Memory B cell (primary cell): ENCODE data around the gene MED12L.
A peak's percentile ranks its signal among the peaks of the same experiment; 100 is the strongest.

Experiments used
- ATAC-seq: fragments of 150-1000 bp; cut with Tn5 transposase; 2 replicates; pipeline ENCODE4 v1.10.0; 2021; ENCODE audit warnings: low read depth, mild to moderate bottlenecking, moderate library complexity
- DNase-seq, 2 donors: peaks; one replicate each; pipeline ENCODE4 v3.0.0; 2022; ENCODE audit warnings: low spot score in 2 of 2
- H3K27ac Mint-ChIP-seq: one replicate; pipeline ENCODE4 v1.8.0; 2022; ENCODE audit warnings: mild to moderate bottlenecking, moderate library complexity, mixed read lengths
- H3K27me3 Mint-ChIP-seq: one replicate; pipeline ENCODE4 v1.8.0; 2022; ENCODE audit warnings: mixed read lengths
- H3K36me3 Mint-ChIP-seq: one replicate; pipeline ENCODE4 v1.8.0; 2022; ENCODE audit warnings: mild to moderate bottlenecking, mixed read lengths
- H3K4me1 Mint-ChIP-seq: one replicate; pipeline ENCODE4 v1.8.0; 2022; ENCODE audit warnings: mixed read lengths
- H3K4me3 Mint-ChIP-seq: one replicate; pipeline ENCODE4 v1.8.0; 2022; ENCODE audit warnings: mild to moderate bottlenecking, moderate library complexity, mixed read lengths
- H3K9me3 Mint-ChIP-seq: one replicate; pipeline ENCODE4 v1.8.0; 2022; ENCODE audit warnings: mixed read lengths

The MED12L gene

GRCh38 chr3:151426341-151426657 is 340.8 kb downstream of the MED12L start:
- DNase-seq, result peak in 1 of 2 donors; percentile 1
- ATAC-seq, result peak; percentile 74
- Mint-ChIP-seq H3K36me3 (no peaks in the 10 kb centered on the region), H3K9me3 (no peaks in the 10 kb centered on the region), H3K27ac (peak overlapping the region; percentile 4), H3K27me3 (no peaks in the 10 kb centered on the region), H3K4me3 (no peak overlapping the region), H3K4me1 (peaks cover 17% of the 10 kb centered on the region)

GRCh38 chr3:151428386-151428785 is 342.9 kb downstream of the MED12L start:
- H3K27ac Mint-ChIP-seq, result no peak overlapping the region
- H3K27me3 Mint-ChIP-seq, result no peaks in the 10 kb centered on the region
- ATAC-seq, result no peak
- H3K9me3 Mint-ChIP-seq, result no peaks in the 10 kb centered on the region
- peaks cover 13% of the 10 kb centered on the region for H3K4me1 Mint-ChIP-seq
- no peak for DNase-seq
- H3K4me3 Mint-ChIP-seq, result no peak overlapping the region
- H3K36me3 Mint-ChIP-seq, result no peaks in the 10 kb centered on the region

- DNase-seq (no peak), ATAC-seq (no peak)
- Mint-ChIP-seq H3K36me3 (no peaks in the 10 kb centered on the region), H3K4me1 (peaks cover 12% of the 10 kb centered on the region), H3K9me3 (no peaks in the 10 kb centered on the region), H3K27me3 (no peaks in the 10 kb centered on the region), H3K4me3 (no peak overlapping the region), H3K27ac (peak overlapping the region; percentile 6)
These were observed 345.5 kb downstream of the MED12L start for GRCh38 chr3:151430821-151431484.

GRCh38 chr3:151431940-151432339 is 346.5 kb downstream of the MED12L start:
- Mint-ChIP-seq H3K9me3 (no peaks in the 10 kb centered on the region), H3K4me3 (no peak overlapping the region), H3K27ac (no peak overlapping the region), H3K36me3 (no peaks in the 10 kb centered on the region), H3K27me3 (no peaks in the 10 kb centered on the region), H3K4me1 (peaks cover 9% of the 10 kb centered on the region)
- ATAC-seq (no peak), DNase-seq (no peak)

GRCh38 chr3:151432616-151433372 is 347.3 kb downstream of the MED12L start:
- Mint-ChIP-seq H3K36me3 (no peaks in the 10 kb centered on the region), H3K27me3 (no peaks in the 10 kb centered on the region), H3K27ac (no peak overlapping the region), H3K4me3 (no peak overlapping the region), H3K4me1 (peaks cover 9% of the 10 kb centered on the region), H3K9me3 (no peaks in the 10 kb centered on the region)
- ATAC-seq, result no peak
- DNase-seq, result no peak

- Mint-ChIP-seq H3K27ac (no peak overlapping the region), H3K4me3 (no peak overlapping the region), H3K27me3 (no peaks in the 10 kb centered on the region), H3K36me3 (no peaks in the 10 kb centered on the region), H3K4me1 (peaks cover 11% of the 10 kb centered on the region), H3K9me3 (no peaks in the 10 kb centered on the region)
- DNase-seq, result no peak
- no peak for ATAC-seq
These were observed 348.9 kb downstream of the MED12L start for GRCh38 chr3:151434151-151434890.

- Mint-ChIP-seq H3K36me3 (no peaks in the 10 kb centered on the region), H3K27me3 (no peaks in the 10 kb centered on the region), H3K4me1 (peaks cover 4% of the 10 kb centered on the region), H3K4me3 (no peak overlapping the region), H3K9me3 (no peaks in the 10 kb centered on the region), H3K27ac (no peak overlapping the region)
- ATAC-seq (no peak), DNase-seq (no peak)
These were observed 351.4 kb downstream of the MED12L start for GRCh38 chr3:151436675-151437446.

GRCh38 chr3:151437906-151438305 is 352.4 kb downstream of the MED12L start:
- ATAC-seq (no peak), DNase-seq (no peak)
- Mint-ChIP-seq H3K4me3 (no peak overlapping the region), H3K27ac (no peak overlapping the region), H3K4me1 (peaks cover 4% of the 10 kb centered on the region), H3K9me3 (no peaks in the 10 kb centered on the region), H3K27me3 (no peaks in the 10 kb centered on the region), H3K36me3 (no peaks in the 10 kb centered on the region)

GRCh38 chr3:151439652-151440125 is 354.2 kb downstream of the MED12L start:
- Mint-ChIP-seq H3K27me3 (no peaks in the 10 kb centered on the region), H3K36me3 (no peaks in the 10 kb centered on the region), H3K27ac (no peak overlapping the region), H3K4me3 (no peak overlapping the region), H3K4me1 (peaks cover 2% of the 10 kb centered on the region), H3K9me3 (no peaks in the 10 kb centered on the region)
- ATAC-seq (peak; percentile 82), DNase-seq (peak; percentile 24 to 36)

GRCh38 chr3:151440940-151441339 is 355.5 kb downstream of the MED12L start:
- no peak overlapping the region for H3K27ac Mint-ChIP-seq
- peaks cover 2% of the 10 kb centered on the region for H3K4me1 Mint-ChIP-seq
- peaks cover 2% of the 10 kb centered on the region for H3K9me3 Mint-ChIP-seq
- H3K27me3 Mint-ChIP-seq, result peaks cover 4% of the 10 kb centered on the region
- H3K4me3 Mint-ChIP-seq, result no peak overlapping the region
- H3K36me3 Mint-ChIP-seq, result no peaks in the 10 kb centered on the region
- DNase-seq (no peak), ATAC-seq (no peak)

- no peak for DNase-seq
- Mint-ChIP-seq H3K4me1 (no peaks in the 10 kb centered on the region), H3K27ac (no peak overlapping the region), H3K36me3 (no peaks in the 10 kb centered on the region), H3K9me3 (peaks cover 2% of the 10 kb centered on the region), H3K27me3 (peaks cover 9% of the 10 kb centered on the region), H3K4me3 (no peak overlapping the region)
- ATAC-seq, result no peak
These were observed 358.1 kb downstream of the MED12L start for GRCh38 chr3:151443583-151443982.

GRCh38 chr3:151445273-151446001 is 360.0 kb downstream of the MED12L start:
- Mint-ChIP-seq H3K4me1 (no peaks in the 10 kb centered on the region), H3K27ac (no peak overlapping the region), H3K27me3 (peaks cover 12% of the 10 kb centered on the region), H3K9me3 (peaks cover 2% of the 10 kb centered on the region), H3K36me3 (no peaks in the 10 kb centered on the region), H3K4me3 (no peak overlapping the region)
- no peak for DNase-seq
- ATAC-seq, result no peak

GRCh38 chr3:151446002-151446340 is 360.5 kb downstream of the MED12L start:
- no peak for ATAC-seq

More at GRCh38 chr3:151446002-151446340, 360.5 kb downstream of the MED12L start:
- no peak for DNase-seq
- no peak overlapping the region for H3K4me3 Mint-ChIP-seq
- H3K36me3 Mint-ChIP-seq, result no peaks in the 10 kb centered on the region
- no peaks in the 10 kb centered on the region for H3K4me1 Mint-ChIP-seq
- H3K9me3 Mint-ChIP-seq, result peaks cover 2% of the 10 kb centered on the region
- H3K27me3 Mint-ChIP-seq, result peaks cover 12% of the 10 kb centered on the region
- no peak overlapping the region for H3K27ac Mint-ChIP-seq
